ENCODE results near the gene NEDD4L. TPM values are rescaled to one million over a fixed set of nuclear protein-coding genes. Genes with fewer than 3 reads are reported as not detected.

NEDD4L gene
- total and polyA plus RNA-seq, 7 donors: 14.8 to 28.0 (median 19.6) TPM

GRCh38 chr18:58032233-58032632, 11.8 kb upstream of the NEDD4L start:
- H3K27ac ChIP-seq: no peak overlapping the region
- H3K9me3 ChIP-seq: no peaks in the 10 kb centered on the region
- intact Hi-C loops (cut with DNase I): no loop called here
- no peaks in the 10 kb centered on the region for H3K4me1 ChIP-seq
- H3K27me3 ChIP-seq (ENCODE audit: insufficient read depth in 3 of 3, low read length in 2 of 3): peaks cover 0 to 16% (median 5%) of the 10 kb centered on the region in 3 donors
- WGBS, 3 donors: 55 to 61% (median 60%) methylated on average over 4 of the region's 4 CpGs
- DNase-seq: no peak
- H3K36me3 ChIP-seq (ENCODE audit: insufficient read depth in 1 of 2, low read depth in 1 of 2): no peaks in the 10 kb centered on the region
- no peak overlapping the region for H3K4me3 ChIP-seq
- no peak for ATAC-seq
- no peak for TF ChIP-seq CTCF (IDR thresholded peaks at IDR 0.05)

GRCh38 chr18:58033216-58033615, 10.8 kb upstream of the NEDD4L start:
- intact Hi-C loops (cut with DNase I): no loop called here
- Histone ChIP-seq H3K27me3 (ENCODE audit: insufficient read depth in 3 of 3, low read length in 2 of 3) (peaks cover 0 to 16% (median 5%) of the 10 kb centered on the region in 3 donors), H3K4me3 (no peak overlapping the region), H3K27ac (no peak overlapping the region), H3K36me3 (ENCODE audit: insufficient read depth in 1 of 2, low read depth in 1 of 2) (no peaks in the 10 kb centered on the region), H3K4me1 (no peaks in the 10 kb centered on the region), H3K9me3 (no peaks in the 10 kb centered on the region)
- DNase-seq (no peak), ATAC-seq (no peak)
- no peak for TF ChIP-seq CTCF (IDR thresholded peaks at IDR 0.05)
- WGBS, 3 donors: 75 to 81% (median 78%) methylated on average over 3 of the region's 3 CpGs

GRCh38 chr18:58034370-58034769, 9.7 kb upstream of the NEDD4L start:
- Histone ChIP-seq H3K9me3 (no peaks in the 10 kb centered on the region), H3K27ac (no peak overlapping the region), H3K27me3 (ENCODE audit: insufficient read depth in 3 of 3, low read length in 2 of 3) (peaks cover 0 to 14% (median 0%) of the 10 kb centered on the region in 3 donors), H3K4me1 (no peaks in the 10 kb centered on the region), H3K36me3 (ENCODE audit: insufficient read depth in 1 of 2, low read depth in 1 of 2) (no peaks in the 10 kb centered on the region), H3K4me3 (no peak overlapping the region)
- no peak for ATAC-seq
- 94 to 95% (median 95%) methylated on average over 2 of the region's 2 CpGs for WGBS, 3 donors
- TF ChIP-seq CTCF (IDR thresholded peaks at IDR 0.05): no peak
- intact Hi-C loops (cut with DNase I): no loop called here
- no peak for DNase-seq

GRCh38 chr18:58037163-58037562, 6.9 kb upstream of the NEDD4L start:
- Histone ChIP-seq H3K27me3 (ENCODE audit: insufficient read depth in 3 of 3, low read length in 2 of 3) (peaks cover 0 to 6% (median 0%) of the 10 kb centered on the region in 3 donors), H3K4me1 (no peaks in the 10 kb centered on the region), H3K36me3 (ENCODE audit: insufficient read depth in 1 of 2, low read depth in 1 of 2) (no peaks in the 10 kb centered on the region), H3K27ac (no peak overlapping the region), H3K9me3 (no peaks in the 10 kb centered on the region), H3K4me3 (no peak overlapping the region)
- intact Hi-C loops (cut with DNase I): no loop called here
- ATAC-seq: no peak
- TF ChIP-seq CTCF (IDR thresholded peaks at IDR 0.05): no peak
- no peak for DNase-seq

- Histone ChIP-seq H3K4me3 (no peak overlapping the region), H3K27me3 (ENCODE audit: insufficient read depth in 3 of 3, low read length in 2 of 3) (peaks cover 0 to 6% (median 0%) of the 10 kb centered on the region in 3 donors), H3K36me3 (ENCODE audit: insufficient read depth in 1 of 2, low read depth in 1 of 2) (no peaks in the 10 kb centered on the region), H3K9me3 (no peaks in the 10 kb centered on the region), H3K4me1 (no peaks in the 10 kb centered on the region), H3K27ac (no peak overlapping the region)
- intact Hi-C loops (cut with DNase I): no loop called here
- no peak for DNase-seq
- 90 to 94% (median 92%) methylated on average over 3 of the region's 3 CpGs for WGBS, 3 donors
- TF ChIP-seq CTCF (IDR thresholded peaks at IDR 0.05): no peak
- no peak for ATAC-seq
Observed at GRCh38 chr18:58038063-58038462, 6.0 kb upstream of the NEDD4L start.

All from psoas muscle (tissue), 8 donors.